Gastrocnemius medialis (tissue), 4 donors: ENCODE data around the gene CXCL5. TPM values are rescaled to one million over a fixed set of nuclear protein-coding genes. Genes with fewer than 3 reads are reported as not detected.
"Not testable (repeated sequence)": the region's sequence is repeated elsewhere in the genome, so short reads cannot be mapped to it uniquely, and the experiment has no call there.

Experiments used
- ATAC-seq, 2 donors: fragments of 150-250 bp; one replicate each; pipeline ENCODE4 v1.9.1; 2016
- DNase-seq, 2 donors: peaks; one replicate each; pipeline ENCODE4 v3.0.0-alpha.2; 2019
- H3K27ac ChIP-seq, 4 donors: fragments of 200-600 bp; sonication (generic); 1 replicate in 1 of 4; 2 replicates in 3 of 4; pipeline ENCODE4 v1.5.1; 2016 to 2018; ENCODE audit warnings: mild to moderate bottlenecking in 2 of 4, moderate library complexity in 1 of 4
- H3K27me3 ChIP-seq, 3 donors: fragments of 200-600 bp; sonication (generic) in 2 of 3; 1 replicate in 1 of 3; 2 replicates in 2 of 3; pipeline versions ENCODE4 v1.5.1 to v1.6.0; 2016 to 2019; ENCODE audit warnings: mild to moderate bottlenecking in 1 of 3, moderate library complexity in 1 of 3
- H3K36me3 ChIP-seq, 2 donors: fragments of 200-600 bp; sonication (generic) in 1 of 2; one replicate each; pipeline ENCODE4 v1.5.1; 2017 to 2018
- H3K4me1 ChIP-seq, 2 donors: fragments of 200-600 bp; sonication (generic) in 1 of 2; one replicate each; pipeline ENCODE4 v1.5.1; 2016 to 2017; ENCODE audit warnings: mild to moderate bottlenecking in 2 of 2
- H3K4me3 ChIP-seq, 4 donors: fragments of 200-600 bp; sonication (generic) in 3 of 4; 1 replicate in 1 of 4; 2 replicates in 3 of 4; pipeline ENCODE4 v1.5.1; 2016 to 2019; ENCODE audit warnings: mild to moderate bottlenecking in 2 of 4
- H3K9me3 ChIP-seq, 3 donors: fragments of 200-600 bp; sonication (generic) in 2 of 3; 1 replicate in 1 of 3; 2 replicates in 2 of 3; pipeline ENCODE4 v1.5.1; 2016 to 2019
- POLR2A ChIP-seq, 2 donors: fragments of 450-650 bp; IDR thresholded peaks; one replicate each; pipeline ENCODE4 v1.6.1; 2017; ENCODE audit warnings: antibody characterized with exemption in 2 of 2, mild to moderate bottlenecking in 2 of 2, moderate library complexity in 2 of 2
- in situ Hi-C, 4 donors: fragments of 200-750 bp; cut with MboI; loops; one replicate each; pipeline versions ENCODE4 v1.15.0 to v1.8.0; 2017; ENCODE audit warnings: low sequenced_read_pairs in 4 of 4
- intact Hi-C: fragments of 100-400 bp; cut with DNase I; formaldehyde crosslinking; loops from one replicate; pipeline ENCODE4 v1.15.1; 2023; ENCODE audit warnings: low total_unique reads
- total RNA-seq, 4 donors: library from RNA; depleted of rRNA; stranded (reverse); fragments of >200 nt; gene quantifications; one replicate each; pipeline versions ENCODE4 v1.1.0 to v1.2.3, GENCODE V29; 2016
- TF ChIP-seq, protein P1 (sequence below), 5 experiments: fragments of 450-650 bp in 3 of 5; fragments of 200-600 bp in 2 of 5; sonication (generic) in 2 of 5; IDR thresholded peaks in 4 of 5; conservative IDR thresholded peaks in 1 of 5; 1 replicate in 4 of 5; 2 replicates in 1 of 5; pipeline ENCODE4 v1.5.1; 2016 to 2019; ENCODE audit warnings: antibody characterized with exemption in 5 of 5, mild to moderate bottlenecking in 3 of 5, moderate library complexity in 3 of 5

The CXCL5 gene
- total RNA-seq, 4 donors from 2014 or later: 0.18 TPM; not detected in 3

DNA sequence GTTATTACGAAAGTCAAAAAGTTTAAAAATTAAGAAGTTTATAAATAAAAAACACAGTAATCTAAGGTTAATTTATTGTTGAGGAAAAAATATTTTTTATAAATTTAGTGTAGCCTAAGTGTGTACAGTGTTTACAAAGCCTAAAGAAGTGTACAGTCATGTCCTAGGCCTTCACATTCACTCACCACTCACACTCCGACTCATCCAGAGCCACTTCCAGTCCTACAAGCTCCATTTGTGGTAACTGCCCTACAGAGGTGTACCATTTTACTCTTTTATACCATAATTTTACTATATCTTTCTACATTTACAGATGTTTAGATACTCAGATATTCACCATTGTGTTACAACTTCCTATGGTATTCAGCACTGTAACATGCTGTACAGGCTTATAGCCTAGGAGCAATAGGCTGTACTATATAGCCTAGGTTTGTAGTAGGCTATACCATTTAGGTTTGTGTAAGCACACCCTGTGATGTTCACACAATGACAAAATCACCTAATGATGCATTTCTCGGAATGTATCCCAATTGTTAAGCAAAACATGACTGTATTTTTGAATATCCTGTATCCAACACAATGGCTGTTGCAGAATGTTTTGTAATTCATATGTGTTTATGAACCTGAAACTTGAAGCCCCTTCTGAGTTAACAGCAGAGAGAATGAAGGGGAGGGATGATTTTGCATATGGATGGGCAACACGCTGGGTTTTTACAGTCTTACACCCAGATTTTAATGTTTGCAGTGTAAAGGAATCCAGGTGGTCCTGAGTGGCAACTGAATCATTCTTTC is 13.5 kb downstream of the CXCL5 start:
- Histone ChIP-seq H3K27ac (no peak overlapping the region), H3K4me1 (no peaks in the 10 kb centered on the region), H3K27me3 (peaks cover 0 to 3% (median 0%) of the 10 kb centered on the region in 3 donors), H3K36me3 (no peaks in the 10 kb centered on the region), H3K4me3 (no peak overlapping the region), H3K9me3 (no peaks in the 10 kb centered on the region)
- DNase-seq: no peak
- no peak for ATAC-seq
- intact Hi-C loops: no loop called here
- in situ Hi-C loops: no loop called here
- TF ChIP-seq, protein P1, sequence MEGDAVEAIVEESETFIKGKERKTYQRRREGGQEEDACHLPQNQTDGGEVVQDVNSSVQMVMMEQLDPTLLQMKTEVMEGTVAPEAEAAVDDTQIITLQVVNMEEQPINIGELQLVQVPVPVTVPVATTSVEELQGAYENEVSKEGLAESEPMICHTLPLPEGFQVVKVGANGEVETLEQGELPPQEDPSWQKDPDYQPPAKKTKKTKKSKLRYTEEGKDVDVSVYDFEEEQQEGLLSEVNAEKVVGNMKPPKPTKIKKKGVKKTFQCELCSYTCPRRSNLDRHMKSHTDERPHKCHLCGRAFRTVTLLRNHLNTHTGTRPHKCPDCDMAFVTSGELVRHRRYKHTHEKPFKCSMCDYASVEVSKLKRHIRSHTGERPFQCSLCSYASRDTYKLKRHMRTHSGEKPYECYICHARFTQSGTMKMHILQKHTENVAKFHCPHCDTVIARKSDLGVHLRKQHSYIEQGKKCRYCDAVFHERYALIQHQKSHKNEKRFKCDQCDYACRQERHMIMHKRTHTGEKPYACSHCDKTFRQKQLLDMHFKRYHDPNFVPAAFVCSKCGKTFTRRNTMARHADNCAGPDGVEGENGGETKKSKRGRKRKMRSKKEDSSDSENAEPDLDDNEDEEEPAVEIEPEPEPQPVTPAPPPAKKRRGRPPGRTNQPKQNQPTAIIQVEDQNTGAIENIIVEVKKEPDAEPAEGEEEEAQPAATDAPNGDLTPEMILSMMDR (IDR thresholded peaks at IDR 0.05 in 4 of 5, conservative IDR thresholded peaks at IDR 0.05 in 1 of 5): no peak
- no peak for TF ChIP-seq POLR2A (IDR thresholded peaks at IDR 0.05)

DNA sequence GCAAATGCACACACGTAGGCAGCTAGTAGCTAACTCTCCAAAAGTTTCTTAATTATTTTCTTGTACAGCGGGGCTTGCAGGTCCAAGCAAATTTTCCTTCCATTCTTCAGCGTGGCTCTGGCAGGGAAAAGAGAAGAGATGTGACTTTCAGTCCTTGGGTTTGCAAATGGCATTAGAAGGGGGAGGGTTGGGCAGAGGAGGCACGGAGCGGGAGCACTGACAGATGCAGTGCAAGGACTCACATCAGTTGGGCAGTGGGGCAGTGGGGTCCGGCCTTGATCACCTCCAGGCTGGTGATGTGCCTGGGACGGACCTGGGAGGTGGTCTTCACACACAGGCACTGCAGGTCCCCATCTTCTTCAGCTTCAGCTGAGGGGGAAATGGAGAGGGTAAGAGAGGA is 17.3 kb downstream of the CXCL5 start:
- H3K27me3 ChIP-seq, H3K36me3 ChIP-seq, H3K9me3 ChIP-seq, ATAC-seq, in situ Hi-C loops, H3K4me3 ChIP-seq, DNase-seq, H3K4me1 ChIP-seq, intact Hi-C loops, H3K27ac ChIP-seq: not testable (repeated sequence)

DNA sequence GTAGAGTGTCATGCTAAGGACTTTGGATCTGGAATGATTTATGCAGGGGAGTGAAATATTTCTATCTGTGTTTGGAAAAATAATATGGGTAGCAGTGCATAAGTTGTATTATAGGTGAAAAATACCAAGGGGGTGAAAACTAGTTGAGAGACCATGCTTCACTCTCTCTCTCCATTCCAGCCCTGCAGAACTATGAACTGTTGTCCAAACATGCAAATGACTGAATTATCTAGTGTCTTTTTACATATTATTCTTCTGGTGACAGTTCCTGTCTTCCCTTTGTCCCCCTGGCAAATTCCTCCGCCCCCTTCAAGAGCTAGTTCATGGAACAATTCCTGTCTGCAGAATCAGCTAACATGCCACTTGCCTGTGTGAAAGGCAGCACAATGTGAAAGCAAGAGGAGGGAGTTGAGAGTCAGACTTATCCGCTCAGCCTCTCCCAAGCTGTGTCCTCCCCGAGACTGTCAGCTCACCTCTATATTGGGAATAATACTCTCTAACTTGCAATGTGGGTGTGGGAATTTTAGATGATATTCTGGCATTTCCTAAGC is 19.0 kb downstream of the CXCL5 start:
- in situ Hi-C loops: no loop called here
- Histone ChIP-seq H3K27ac (no peak overlapping the region), H3K27me3 (peaks cover 0 to 3% (median 0%) of the 10 kb centered on the region in 3 donors), H3K36me3 (no peaks in the 10 kb centered on the region), H3K4me1 (no peaks in the 10 kb centered on the region), H3K9me3 (no peaks in the 10 kb centered on the region), H3K4me3 (no peak overlapping the region)
- no peak for ATAC-seq
- intact Hi-C loops: no loop called here
- TF ChIP-seq POLR2A (IDR thresholded peaks at IDR 0.05): no peak
- TF ChIP-seq, protein P1 (IDR thresholded peaks at IDR 0.05 in 4 of 5, conservative IDR thresholded peaks at IDR 0.05 in 1 of 5): no peak
- DNase-seq: no peak

DNA sequence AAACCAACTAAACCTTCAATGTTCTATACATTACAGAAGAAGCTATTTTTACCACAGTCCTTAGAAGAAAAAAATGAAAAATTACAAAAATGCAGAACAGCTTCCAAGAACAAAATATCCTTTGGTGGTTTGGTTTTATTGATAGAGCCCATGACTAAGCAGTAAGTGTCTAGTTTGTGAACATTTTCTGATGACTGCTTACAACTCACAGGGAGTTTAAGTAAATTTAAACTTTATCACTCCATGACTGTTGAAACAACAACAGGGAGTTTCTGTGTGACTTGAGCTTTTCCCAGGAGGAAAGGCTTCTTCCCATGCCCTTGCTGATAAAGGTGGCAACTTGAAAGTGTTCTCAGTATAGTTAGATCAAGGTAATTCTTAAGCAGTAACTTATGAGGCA is 19.6 kb downstream of the CXCL5 start:
- ATAC-seq: no peak
- in situ Hi-C loops: no loop called here
- TF ChIP-seq, protein P1 (IDR thresholded peaks at IDR 0.05 in 4 of 5, conservative IDR thresholded peaks at IDR 0.05 in 1 of 5): no peak
- TF ChIP-seq POLR2A (IDR thresholded peaks at IDR 0.05): no peak
- H3K4me1 ChIP-seq: no peaks in the 10 kb centered on the region
- intact Hi-C loops: no loop called here
- no peaks in the 10 kb centered on the region for H3K36me3 ChIP-seq
- DNase-seq: no peak
- peaks cover 0 to 3% (median 0%) of the 10 kb centered on the region in 3 donors for H3K27me3 ChIP-seq
- H3K27ac ChIP-seq: no peak overlapping the region
- no peak overlapping the region for H3K4me3 ChIP-seq
- H3K9me3 ChIP-seq: no peaks in the 10 kb centered on the region

DNA sequence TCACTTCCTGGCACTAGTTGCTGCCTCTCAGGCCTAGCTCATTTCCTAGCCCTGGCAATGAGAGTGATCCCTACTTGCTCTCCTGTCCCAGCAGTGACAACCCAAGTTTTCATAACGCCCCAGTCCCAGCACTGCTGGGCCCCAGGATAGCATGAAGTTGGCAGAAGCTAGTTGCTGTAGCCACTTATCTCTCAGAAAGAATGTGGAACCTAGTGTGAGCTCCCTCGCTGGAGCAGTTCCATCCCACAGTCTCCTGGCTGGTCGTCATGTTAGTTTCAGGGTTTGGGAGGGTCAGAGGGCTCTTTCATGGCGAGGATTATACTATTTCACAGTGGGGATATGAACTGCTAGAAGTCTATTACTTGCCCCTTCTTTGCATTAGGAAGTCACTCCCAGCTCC is 21.8 kb downstream of the CXCL5 start:
- in situ Hi-C loops (no loop called here), intact Hi-C loops (no loop called here)
- H3K36me3 ChIP-seq: no peaks in the 10 kb centered on the region
- H3K4me3 ChIP-seq: no peak overlapping the region
- H3K27ac ChIP-seq: no peak overlapping the region
- TF ChIP-seq POLR2A (IDR thresholded peaks at IDR 0.05): no peak
- TF ChIP-seq, protein P1 (IDR thresholded peaks at IDR 0.05 in 4 of 5, conservative IDR thresholded peaks at IDR 0.05 in 1 of 5): no peak
- no peaks in the 10 kb centered on the region for H3K4me1 ChIP-seq
- H3K27me3 ChIP-seq: no peaks in the 10 kb centered on the region
- DNase-seq: no peak
- no peaks in the 10 kb centered on the region for H3K9me3 ChIP-seq
- no peak for ATAC-seq
